Fibroblast of the aortic adventitia (primary cell): Measurements from ENCODE around the gene ANK2. TPM values are rescaled to one million over a fixed set of nuclear protein-coding genes. Genes with fewer than 3 reads are reported as not detected.

Experiments
- DNase-seq: peaks from one replicate; pipeline ENCODE4 v3.0.0-alpha.2; 2010; ENCODE audit warnings: low read depth
- H3K4me3 ChIP-seq: 2 replicates; pipeline ENCODE4 v1.5.1; 2011; ENCODE audit warnings: low read depth, mild to moderate bottlenecking, control low read depth, low read length, moderate library complexity
- total RNA-seq: library from RNA; depleted of rRNA; stranded (reverse); fragments of >200 nt; gene quantifications from 2 replicates; pipeline ENCODE4 v1.2.3, GENCODE V29; 2012; ENCODE audit warnings: low replicate concordance
- TF ChIP-seq, protein P1 (sequence below): IDR thresholded peaks from 2 replicates; pipeline ENCODE4 v1.5.1; 2011; ENCODE audit warnings: mild to moderate bottlenecking, low read length, control low read depth, inconsistent platforms; ENCODE audit not compliant: insufficient read depth

Gene ANK2
- total RNA-seq, 1 donor = 200 TPM

DNA sequence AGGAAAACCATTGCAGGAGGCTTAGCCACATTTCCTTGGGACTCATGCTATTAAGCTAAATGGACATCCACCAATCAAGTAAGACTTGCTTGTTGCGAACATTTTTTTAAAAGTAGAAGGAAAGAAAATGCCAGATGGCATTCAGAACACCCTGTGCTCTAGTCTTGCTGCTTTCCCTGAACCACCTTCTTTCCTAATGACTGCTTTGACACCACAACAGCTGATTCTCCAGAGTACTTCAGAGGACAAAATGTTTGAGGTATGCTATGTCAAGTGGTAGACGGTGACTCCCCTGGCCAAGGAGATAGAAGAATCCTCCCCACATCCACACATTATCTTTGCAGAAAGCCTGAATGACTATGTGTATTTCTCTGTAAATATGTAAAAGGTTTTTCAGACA lies 65.4 kb downstream of the ANK2 start:
- DNase-seq = no peak
- TF ChIP-seq, protein P1, sequence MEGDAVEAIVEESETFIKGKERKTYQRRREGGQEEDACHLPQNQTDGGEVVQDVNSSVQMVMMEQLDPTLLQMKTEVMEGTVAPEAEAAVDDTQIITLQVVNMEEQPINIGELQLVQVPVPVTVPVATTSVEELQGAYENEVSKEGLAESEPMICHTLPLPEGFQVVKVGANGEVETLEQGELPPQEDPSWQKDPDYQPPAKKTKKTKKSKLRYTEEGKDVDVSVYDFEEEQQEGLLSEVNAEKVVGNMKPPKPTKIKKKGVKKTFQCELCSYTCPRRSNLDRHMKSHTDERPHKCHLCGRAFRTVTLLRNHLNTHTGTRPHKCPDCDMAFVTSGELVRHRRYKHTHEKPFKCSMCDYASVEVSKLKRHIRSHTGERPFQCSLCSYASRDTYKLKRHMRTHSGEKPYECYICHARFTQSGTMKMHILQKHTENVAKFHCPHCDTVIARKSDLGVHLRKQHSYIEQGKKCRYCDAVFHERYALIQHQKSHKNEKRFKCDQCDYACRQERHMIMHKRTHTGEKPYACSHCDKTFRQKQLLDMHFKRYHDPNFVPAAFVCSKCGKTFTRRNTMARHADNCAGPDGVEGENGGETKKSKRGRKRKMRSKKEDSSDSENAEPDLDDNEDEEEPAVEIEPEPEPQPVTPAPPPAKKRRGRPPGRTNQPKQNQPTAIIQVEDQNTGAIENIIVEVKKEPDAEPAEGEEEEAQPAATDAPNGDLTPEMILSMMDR = no peak
- H3K4me3 ChIP-seq = no peak overlapping the region

GRCh38 chr4:113116414-113117357 lies 67.2 kb downstream of the ANK2 start:
- TF ChIP-seq, protein P1 = no peak
- no peak overlapping the region for H3K4me3 ChIP-seq
- no peak for DNase-seq

- TF ChIP-seq, protein P1 = no peak
- H3K4me3 ChIP-seq = no peak overlapping the region
- DNase-seq = no peak
These were observed 67.9 kb downstream of the ANK2 start for GRCh38 chr4:113117358-113117702.

DNA sequence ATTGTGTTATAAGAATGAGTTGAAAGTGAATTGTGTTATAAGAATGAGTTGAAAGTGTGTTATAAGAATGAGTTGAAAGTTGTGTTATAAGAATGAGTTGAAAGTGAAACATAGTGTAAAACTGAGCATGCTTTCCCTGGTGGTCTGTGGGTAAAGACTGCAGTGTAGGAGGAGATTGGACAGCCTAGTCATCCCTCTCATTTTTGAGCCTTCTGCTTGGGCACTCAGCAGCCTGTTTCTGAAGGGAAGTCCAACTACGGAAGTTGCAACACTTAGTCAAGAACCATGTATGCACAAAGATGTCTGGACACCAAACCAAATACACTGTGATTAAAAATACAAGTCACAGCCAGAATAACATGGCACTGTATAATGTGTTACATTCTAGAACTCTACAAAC lies 72.6 kb downstream of the ANK2 start:
- DNase-seq = no peak
- H3K4me3 ChIP-seq = no peak overlapping the region
- TF ChIP-seq, protein P1 = no peak

- no peak for DNase-seq
- no peak overlapping the region for H3K4me3 ChIP-seq
- TF ChIP-seq, protein P1 = no peak
These were observed 76.0 kb downstream of the ANK2 start for GRCh38 chr4:113125418-113125817.

- TF ChIP-seq, protein P1 = no peak
- no peak for DNase-seq
These were observed 81.7 kb downstream of the ANK2 start for GRCh38 chr4:113131136-113131535.

More at GRCh38 chr4:113131136-113131535, 81.7 kb downstream of the ANK2 start:
- H3K4me3 ChIP-seq = no peak overlapping the region
